ENCODE data around the gene RBM20.

The RBM20 gene

GRCh38 chr10:110876788-110877187 is 232.7 kb downstream of the RBM20 start:
- TF ChIP-seq CTCF (IDR thresholded peaks at IDR 0.05; ENCODE audit: low read depth, low read length, missing control alignments): no peak
- no peak for DNase-seq (ENCODE audit: low read depth)
- H3K4me3 ChIP-seq (ENCODE audit: low read depth, low read length): no peak overlapping the region

- TF ChIP-seq CTCF (IDR thresholded peaks at IDR 0.05; ENCODE audit: low read depth, low read length, missing control alignments): no peak
- DNase-seq (ENCODE audit: low read depth): no peak
Measured at GRCh38 chr10:110880012-110880411, 235.9 kb downstream of the RBM20 start.

GRCh38 chr10:110881247-110881646 is 237.1 kb downstream of the RBM20 start:
- no peak for DNase-seq (ENCODE audit: low read depth)
- no peak for TF ChIP-seq CTCF (IDR thresholded peaks at IDR 0.05; ENCODE audit: low read depth, low read length, missing control alignments)

More at GRCh38 chr10:110880012-110880411, 235.9 kb downstream of the RBM20 start:
- no peak overlapping the region for H3K4me3 ChIP-seq (ENCODE audit: low read depth, low read length)

GRCh38 chr10:110881905-110882304 is 237.8 kb downstream of the RBM20 start:
- H3K4me3 ChIP-seq (ENCODE audit: low read depth, low read length): no peak overlapping the region
- DNase-seq (ENCODE audit: low read depth): no peak
- no peak for TF ChIP-seq CTCF (IDR thresholded peaks at IDR 0.05; ENCODE audit: low read depth, low read length, missing control alignments)

More at GRCh38 chr10:110881247-110881646, 237.1 kb downstream of the RBM20 start:
- H3K4me3 ChIP-seq (ENCODE audit: low read depth, low read length): no peak overlapping the region

GRCh38 chr10:110883924-110884323 is 239.8 kb downstream of the RBM20 start:
- no peak for TF ChIP-seq CTCF (IDR thresholded peaks at IDR 0.05; ENCODE audit: low read depth, low read length, missing control alignments)
- H3K4me3 ChIP-seq (ENCODE audit: low read depth, low read length): no peak overlapping the region

GRCh38 chr10:110885932-110886674 is 242.0 kb downstream of the RBM20 start:
- no peak for TF ChIP-seq CTCF (IDR thresholded peaks at IDR 0.05; ENCODE audit: low read depth, low read length, missing control alignments)
- H3K4me3 ChIP-seq (ENCODE audit: low read depth, low read length): no peak overlapping the region
- DNase-seq (ENCODE audit: low read depth): no peak

More at GRCh38 chr10:110883924-110884323, 239.8 kb downstream of the RBM20 start:
- no peak for DNase-seq (ENCODE audit: low read depth)

- TF ChIP-seq CTCF (IDR thresholded peaks at IDR 0.05; ENCODE audit: low read depth, low read length, missing control alignments): no peak
- no peak for DNase-seq (ENCODE audit: low read depth)
- H3K4me3 ChIP-seq (ENCODE audit: low read depth, low read length): no peak overlapping the region
Measured at GRCh38 chr10:110887560-110887959, 243.4 kb downstream of the RBM20 start.

All from GM12864 (cell line).